Hepatocyte (in vitro differentiated cells): Measurements from ENCODE around the gene PWWP2B. TPM values are rescaled to one million over a fixed set of nuclear protein-coding genes. Genes with fewer than 3 reads are reported as not detected.

Experiments
- DNase-seq: peaks from one replicate; pipeline ENCODE4 v3.0.0-alpha.2; 2016; ENCODE audit warnings: low spot score
- H2AFZ ChIP-seq: fragments of 200-600 bp; sonication (generic); 2 replicates; pipeline ENCODE4 v1.6.0; 2016; ENCODE audit warnings: antibody characterized with exemption, mild to moderate bottlenecking
- H3K27ac ChIP-seq: fragments of 200-600 bp; sonication (generic); 2 replicates; pipeline ENCODE4 v1.5.1; 2016; ENCODE audit warnings: mild to moderate bottlenecking
- H3K27me3 ChIP-seq: fragments of 200-600 bp; sonication (generic); 2 replicates; pipeline ENCODE4 v1.6.1; 2016
- H3K36me3 ChIP-seq: fragments of 200-600 bp; sonication (generic); replicated peaks from 2 replicates; pipeline ENCODE4 v1.5.1; 2016; ENCODE audit warnings: low read depth; ENCODE audit not compliant: insufficient read depth
- H3K4me1 ChIP-seq: fragments of 200-600 bp; sonication (generic); 2 replicates; pipeline ENCODE4 v1.5.1; 2016; ENCODE audit warnings: mild to moderate bottlenecking, moderate library complexity; ENCODE audit not compliant: insufficient read depth
- H3K4me2 ChIP-seq: fragments of 200-600 bp; sonication (generic); 2 replicates; pipeline ENCODE4 v1.6.0; 2016
- H3K4me3 ChIP-seq: fragments of 200-600 bp; sonication (generic); 2 replicates; pipeline ENCODE4 v1.5.1; 2016; ENCODE audit warnings: mild to moderate bottlenecking
- H3K79me2 ChIP-seq: fragments of 200-600 bp; sonication (generic); 2 replicates; pipeline ENCODE4 v1.6.0; 2017; ENCODE audit warnings: mild to moderate bottlenecking
- H3K9me2 ChIP-seq: fragments of 200-600 bp; sonication (generic); replicated peaks from 2 replicates; pipeline ENCODE4 v1.6.0; 2017; ENCODE audit warnings: mild to moderate bottlenecking; ENCODE audit not compliant: insufficient read depth
- H3K9me3 ChIP-seq: fragments of 200-600 bp; sonication (generic); 2 replicates; pipeline ENCODE4 v1.5.1; 2016; ENCODE audit warnings: low read depth, mild to moderate bottlenecking
- H4K20me1 ChIP-seq: fragments of 200-600 bp; sonication (generic); 2 replicates; pipeline ENCODE4 v1.6.0; 2016; ENCODE audit warnings: mild to moderate bottlenecking; ENCODE audit not compliant: insufficient read depth, poor library complexity, severe bottlenecking
- CTCF ChIP-seq: fragments of 200-600 bp; sonication (generic); IDR thresholded peaks from 2 replicates; pipeline ENCODE4 v1.5.1; 2016; ENCODE audit warnings: antibody characterized with exemption, mild to moderate bottlenecking; ENCODE audit not compliant: poor library complexity
- EZH2 ChIP-seq: fragments of 200-600 bp; sonication (generic); IDR thresholded peaks from 2 replicates; pipeline ENCODE4 v1.6.1; 2016; ENCODE audit warnings: antibody characterized with exemption, mild to moderate bottlenecking, borderline replicate concordance
- EZH2phosphoT487 ChIP-seq: fragments of 200-600 bp; sonication (generic); IDR thresholded peaks from one replicate; pipeline ENCODE4 v1.6.1; 2018; ENCODE audit warnings: antibody characterized with exemption, mild to moderate bottlenecking, low read depth, moderate library complexity; ENCODE audit not compliant: unreplicated experiment, severe bottlenecking
- WGBS: methylation state at CpG from one replicate; pipeline ENCODE4 v1.1.6; 2016; ENCODE audit warnings: low lambda C conversion rate; ENCODE audit errors: missing lambda C conversion rate; 5-methylcytosine and 5-hydroxymethylcytosine counted together
- polyA plus RNA-seq: library from polyadenylated mRNA; unstranded; fragments of >200 nt; fragmentation: Nextera tagmentation; extraction: Ambion mirVana; gene quantifications from 2 replicates; pipeline ENCODE4 v1.2.1, GENCODE V29; 2016
- total RNA-seq: library from RNA; depleted of rRNA; stranded (reverse); fragments of >200 nt; gene quantifications from 2 replicates; pipeline ENCODE4 v1.2.3, GENCODE V29; 2014

PWWP2B gene
- total and polyA plus RNA-seq, 2 experiments from 2014 or later, result 10.7 to 18.0 TPM

DNA sequence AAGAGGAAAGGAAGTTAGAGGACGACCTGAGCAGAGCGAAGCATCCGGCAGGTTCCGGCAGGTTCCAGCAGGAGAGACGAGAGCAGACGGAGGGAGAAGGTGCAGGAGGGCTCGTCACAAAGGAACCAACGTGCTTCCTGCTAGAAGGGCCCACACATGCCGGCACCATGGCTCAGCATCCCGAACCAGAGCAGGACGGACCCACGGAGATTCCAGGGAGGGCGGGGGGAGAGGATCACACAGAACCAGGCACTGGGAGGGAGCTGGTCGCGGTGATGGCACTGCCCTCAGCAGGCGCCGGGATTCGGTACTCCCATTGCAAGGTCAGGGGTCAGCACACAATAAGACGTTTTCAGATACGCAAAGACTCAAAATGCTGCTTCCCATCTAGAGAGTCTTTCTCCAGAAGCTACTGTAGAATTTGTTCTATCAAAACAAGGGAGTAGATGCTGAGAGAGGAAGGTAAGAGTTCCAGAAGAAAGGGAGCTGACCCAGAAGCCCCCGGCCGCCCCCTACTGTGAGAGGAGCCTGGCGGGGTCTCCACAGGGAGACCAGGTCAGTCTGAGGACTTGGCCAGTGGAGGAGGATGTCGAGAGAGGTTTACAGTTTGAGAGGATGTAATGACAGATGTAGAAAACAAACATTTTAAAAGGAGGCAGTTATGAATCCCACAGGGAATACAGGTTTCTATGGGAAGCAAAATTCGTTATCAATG, 23.6 kb upstream of the PWWP2B start:
- TF ChIP-seq EZH2, result no peak
- no peak for TF ChIP-seq CTCF
- TF ChIP-seq EZH2phosphoT487, result no peak
- no peak for DNase-seq
- no peak overlapping the region for H3K4me2 ChIP-seq
- no peaks in the 10 kb centered on the region for H4K20me1 ChIP-seq
- H3K36me3 ChIP-seq, result no peaks in the 10 kb centered on the region
- no peak overlapping the region for H2AFZ ChIP-seq
- no peaks in the 10 kb centered on the region for H3K4me1 ChIP-seq
- WGBS, result 89% methylated on average over 25 of the region's 25 CpGs
- H3K9me3 ChIP-seq, result no peaks in the 10 kb centered on the region
- no peaks in the 10 kb centered on the region for H3K79me2 ChIP-seq
- H3K27me3 ChIP-seq, result no peaks in the 10 kb centered on the region
- no peak overlapping the region for H3K4me3 ChIP-seq
- H3K27ac ChIP-seq, result no peak overlapping the region
- no peaks in the 10 kb centered on the region for H3K9me2 ChIP-seq

DNA sequence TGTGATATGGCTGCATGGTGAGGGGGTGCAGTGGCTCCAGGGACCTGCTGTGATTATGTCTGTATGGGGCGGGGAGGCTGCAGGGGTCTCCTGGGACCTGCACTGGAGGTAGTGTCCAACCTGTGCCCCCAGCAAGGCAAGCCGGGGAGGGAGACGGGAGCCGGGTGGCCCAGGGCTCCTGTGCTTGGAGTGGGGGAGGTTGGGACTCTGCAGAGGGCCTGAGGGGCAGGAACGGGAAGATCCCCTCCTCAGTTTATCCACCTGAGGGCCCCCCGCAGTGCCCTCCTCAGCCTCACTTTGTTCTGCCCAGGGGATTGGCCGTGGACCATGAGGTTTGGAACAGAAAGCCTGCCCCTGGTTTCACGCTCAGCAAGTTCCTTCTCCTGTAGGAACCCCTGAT, 22.8 kb upstream of the PWWP2B start:
- no peaks in the 10 kb centered on the region for H3K36me3 ChIP-seq
- no peaks in the 10 kb centered on the region for H3K79me2 ChIP-seq
- no peak overlapping the region for H3K4me2 ChIP-seq
- no peaks in the 10 kb centered on the region for H3K9me3 ChIP-seq
- no peak for DNase-seq
- H4K20me1 ChIP-seq, result no peaks in the 10 kb centered on the region
- no peaks in the 10 kb centered on the region for H3K27me3 ChIP-seq
- no peak overlapping the region for H3K4me3 ChIP-seq
- no peak overlapping the region for H3K27ac ChIP-seq
- no peaks in the 10 kb centered on the region for H3K9me2 ChIP-seq
- 82% methylated on average over 7 of the region's 8 CpGs for WGBS
- TF ChIP-seq EZH2phosphoT487, result no peak
- no peak for TF ChIP-seq CTCF
- no peak for TF ChIP-seq EZH2
- no peaks in the 10 kb centered on the region for H3K4me1 ChIP-seq
- no peak overlapping the region for H2AFZ ChIP-seq

DNA sequence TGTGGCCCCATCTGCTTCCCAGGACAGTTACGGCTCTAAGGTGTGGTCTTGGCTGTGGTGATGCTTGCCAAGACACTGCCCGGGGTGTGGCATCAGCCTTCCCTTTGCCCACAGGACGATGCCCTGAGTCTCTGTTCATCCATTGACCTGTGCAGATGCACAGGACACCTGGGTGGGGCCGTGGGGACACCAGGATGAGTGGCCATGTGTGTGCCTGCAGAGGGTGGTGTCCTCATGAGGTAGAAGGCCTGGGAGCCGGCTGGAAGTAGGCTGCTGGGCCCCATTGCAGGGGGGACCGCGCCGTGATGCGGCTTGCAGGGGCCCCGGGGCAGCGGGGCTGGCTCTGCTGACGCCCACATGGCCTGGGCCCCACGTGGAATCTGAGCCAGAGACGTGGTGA, 22.4 kb upstream of the PWWP2B start:
- H4K20me1 ChIP-seq, result no peaks in the 10 kb centered on the region
- H3K4me3 ChIP-seq, result no peak overlapping the region
- H3K4me2 ChIP-seq, result no peak overlapping the region
- no peaks in the 10 kb centered on the region for H3K36me3 ChIP-seq
- no peaks in the 10 kb centered on the region for H3K9me2 ChIP-seq
- H3K4me1 ChIP-seq, result no peaks in the 10 kb centered on the region
- H3K27ac ChIP-seq, result no peak overlapping the region
- no peaks in the 10 kb centered on the region for H3K9me3 ChIP-seq
- H3K79me2 ChIP-seq, result no peaks in the 10 kb centered on the region
- WGBS, result 89% methylated on average over 11 of the region's 14 CpGs
- no peak for TF ChIP-seq EZH2
- TF ChIP-seq CTCF, result no peak
- TF ChIP-seq EZH2phosphoT487, result no peak
- no peak for DNase-seq
- no peak overlapping the region for H2AFZ ChIP-seq
- H3K27me3 ChIP-seq, result no peaks in the 10 kb centered on the region
